GM10248 (cell line): ENCODE results near the gene TMEM272.
"Not testable (repeated sequence)": the region's sequence is repeated elsewhere in the genome, so short reads cannot be mapped to it uniquely, and the experiment has no call there.

Source experiments
- CTCF ChIA-PET: fragments of 300-600 bp; sonication (Branson Sonifier 250); formaldehyde crosslinking; extraction: SDS; loops from one replicate; lab custom pipeline; 2021; ENCODE audit warnings: antibody characterized with exemption; lab: Yijun Ruan, JAX
- POLR2A ChIA-PET: fragments of 350-650 bp; sonication (Branson Sonifier 250); formaldehyde crosslinking; extraction: SDS; loops from one replicate; lab custom pipeline; 2020; ENCODE audit warnings: antibody characterized with exemption; lab: Yijun Ruan, JAX
- DNase-seq: peaks from one replicate; pipeline ENCODE4 v3.0.0; 2012; ENCODE audit errors: extremely low spot score
- CTCF ChIP-seq: IDR thresholded peaks from 2 replicates; pipeline ENCODE4 v1.5.1; 2012; ENCODE audit warnings: mild to moderate bottlenecking, low read depth; ENCODE audit errors: extremely low read depth, missing control alignments, control extremely low read depth

The TMEM272 gene

DNA sequence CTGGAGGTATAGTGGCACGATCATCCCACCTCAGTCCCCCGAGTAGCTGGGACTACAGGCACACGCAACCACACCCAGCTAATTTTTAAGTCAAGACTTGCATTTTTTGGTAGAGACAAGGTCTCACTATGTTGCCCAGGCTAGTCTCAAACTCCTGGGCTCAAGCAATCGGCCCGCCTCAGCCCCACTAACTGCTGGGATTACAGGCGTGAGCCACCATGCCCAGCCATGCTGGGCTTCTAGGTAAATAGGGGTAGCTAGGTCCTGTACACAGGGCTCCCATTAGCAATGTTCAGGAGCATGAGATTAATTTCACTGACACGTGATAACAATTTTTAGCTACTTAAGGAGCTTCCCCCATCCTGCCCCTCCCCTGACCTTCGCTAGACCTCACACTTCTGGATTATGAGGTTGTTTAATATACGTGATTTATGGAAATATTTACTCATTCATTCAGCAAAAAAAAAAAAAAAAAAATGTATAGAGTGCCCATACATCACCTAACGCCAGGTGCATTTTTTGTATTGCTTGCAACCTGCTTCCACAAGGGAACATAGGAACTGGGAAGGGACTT is 19.2 kb downstream of the TMEM272 start:
- DNase-seq, result no peak
- POLR2A ChIA-PET, result interaction anchor here (0.7 kb wide), 1 partner anchor 15 kb away, joined by 5 read pairs; no protein-coding TSS in a partner anchor
- TF ChIP-seq CTCF, result no peak
- CTCF ChIA-PET, result interaction anchor here (0.9 to 5.8 kb wide), 5 partner anchors 8 to 540 kb away, joined by 3 to 48 read pairs (median 3); partner anchors contain the start of gene TMEM272

DNA sequence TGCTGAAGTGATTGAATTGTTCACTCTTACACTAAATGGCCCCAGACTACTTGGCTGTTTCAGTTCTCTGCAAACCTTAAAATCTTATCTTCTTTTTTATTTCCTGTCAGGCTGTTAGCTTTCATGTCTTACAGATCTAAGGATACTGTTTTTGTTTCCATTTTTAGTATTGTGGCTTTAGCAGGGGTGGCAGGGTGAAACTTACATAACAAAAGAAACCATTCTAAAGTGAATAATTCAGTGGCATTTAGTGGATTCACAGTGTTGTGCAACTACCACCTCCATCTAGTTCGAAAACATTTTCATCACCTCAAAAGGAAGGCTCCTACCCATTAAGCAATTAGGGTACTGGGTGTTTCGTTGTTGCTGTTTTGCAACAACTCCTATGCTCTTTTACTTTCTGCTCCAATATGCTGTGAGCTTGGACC is 19.8 kb downstream of the TMEM272 start:
- POLR2A ChIA-PET, result no interaction called here
- DNase-seq, result no peak
- TF ChIP-seq CTCF, result no peak
- CTCF ChIA-PET, result interaction anchor here (0.9 to 5.8 kb wide), 3 partner anchors 11 to 20 kb away, joined by 3 to 48 read pairs (median 4); partner anchors contain the start of gene TMEM272

DNA sequence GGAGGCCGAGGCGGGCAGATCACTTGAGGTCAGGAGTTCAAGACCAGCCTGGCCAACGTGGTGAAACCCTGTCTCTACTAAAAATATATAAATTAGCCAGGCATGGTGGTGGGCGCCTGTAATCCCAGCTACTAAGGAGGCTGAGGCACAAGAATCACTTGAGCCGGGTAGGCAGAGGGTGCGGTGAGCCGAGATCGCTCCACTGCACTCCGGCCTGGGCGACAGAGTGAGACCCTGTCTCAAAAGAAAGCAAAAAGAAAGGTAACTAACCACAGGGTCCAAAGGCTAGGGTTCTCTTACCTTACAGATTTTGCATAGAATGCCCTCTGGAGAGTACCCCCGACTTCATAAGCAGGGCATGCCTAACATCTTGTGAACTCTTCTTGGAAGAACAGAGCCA is 20.3 kb downstream of the TMEM272 start:
- DNase-seq, POLR2A ChIA-PET: not testable (repeated sequence)
- CTCF ChIA-PET, result interaction anchor here (5.8 kb wide), 1 partner anchor 10 kb away, joined by 48 read pairs; no protein-coding TSS in a partner anchor

DNA sequence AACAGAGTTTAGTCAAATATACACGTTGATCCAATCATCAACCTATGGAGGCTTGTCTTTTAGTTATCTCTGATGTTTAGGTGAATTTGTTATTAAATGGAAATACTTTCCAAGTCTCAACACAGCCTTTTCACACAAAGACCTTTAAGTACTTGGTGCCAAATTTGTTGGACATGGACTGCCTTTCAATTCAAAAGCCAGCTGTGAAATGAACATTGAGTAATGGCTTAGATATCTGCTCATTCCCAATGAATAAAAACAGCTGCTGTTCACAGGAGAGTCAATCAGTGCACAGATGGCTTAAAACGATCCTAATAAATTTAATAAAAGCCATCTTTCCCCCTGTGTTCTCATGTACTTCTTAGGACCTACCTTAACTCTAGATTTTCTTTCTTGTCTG is 21.1 kb downstream of the TMEM272 start:
- POLR2A ChIA-PET, result no interaction called here
- no peak for DNase-seq
- CTCF ChIA-PET, result interaction anchor here (1.0 kb wide), 1 partner anchor 8 kb away, joined by 4 read pairs; no protein-coding TSS in a partner anchor
- TF ChIP-seq CTCF, result no peak

DNA sequence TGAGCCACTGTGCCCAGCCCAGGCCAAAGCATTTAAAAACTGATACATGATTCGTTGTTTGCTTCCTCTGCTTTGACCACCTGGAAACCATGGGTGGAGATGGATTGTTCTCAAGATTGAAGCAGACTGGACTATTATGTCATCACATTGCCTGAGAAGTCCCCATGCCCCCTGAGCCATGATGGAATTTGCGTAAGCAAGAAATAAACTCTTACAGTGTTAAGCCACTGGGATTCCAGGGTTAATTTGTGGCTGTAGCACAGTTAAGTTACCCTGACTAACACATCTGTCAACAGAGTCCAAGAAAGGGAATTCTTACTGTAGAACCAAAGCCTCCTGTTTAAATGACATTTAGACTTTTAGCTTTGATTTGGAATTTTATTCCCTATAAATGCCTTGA is 21.6 kb downstream of the TMEM272 start:
- TF ChIP-seq CTCF, result no peak
- POLR2A ChIA-PET, result no interaction called here
- CTCF ChIA-PET, result interaction anchor here (1.0 kb wide), 1 partner anchor 8 kb away, joined by 4 read pairs; no protein-coding TSS in a partner anchor
- no peak for DNase-seq

GRCh38 chr13:51822106-51822815 is 22.7 kb downstream of the TMEM272 start:
- no peak for TF ChIP-seq CTCF
- DNase-seq, result no peak
- ChIA-PET CTCF (interaction anchor here (0.8 to 1.9 kb wide), 2 partner anchors 178 to 627 kb away, joined by 4 read pairs; no protein-coding TSS in a partner anchor), POLR2A (no interaction called here)
